Measurements from ENCODE around the gene RAB38.

DNA sequence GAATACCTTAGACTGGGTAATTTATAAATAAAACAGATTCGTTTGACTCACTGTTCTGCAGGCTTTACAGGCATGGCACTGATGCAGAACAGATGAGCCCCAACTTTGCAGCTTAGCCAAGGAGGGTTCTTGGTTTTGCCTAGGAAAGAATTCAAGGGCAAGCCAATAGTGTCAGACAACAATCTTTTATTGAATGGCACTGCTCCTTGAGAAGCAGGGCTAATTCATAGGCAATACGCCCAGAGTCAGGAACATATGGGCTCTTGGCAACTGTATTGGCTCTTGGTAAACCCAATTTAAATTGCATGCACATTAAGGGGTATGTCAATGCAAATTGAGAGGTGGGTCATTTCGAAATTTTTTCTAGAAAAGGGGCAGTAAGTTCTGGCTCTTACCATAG is 87.9 kb downstream of the RAB38 start:
- no peak for TF ChIP-seq EZH2 (IDR thresholded peaks at IDR 0.05; ENCODE audit: low read depth, unreplicated experiment)
- TF ChIP-seq, protein P1, sequence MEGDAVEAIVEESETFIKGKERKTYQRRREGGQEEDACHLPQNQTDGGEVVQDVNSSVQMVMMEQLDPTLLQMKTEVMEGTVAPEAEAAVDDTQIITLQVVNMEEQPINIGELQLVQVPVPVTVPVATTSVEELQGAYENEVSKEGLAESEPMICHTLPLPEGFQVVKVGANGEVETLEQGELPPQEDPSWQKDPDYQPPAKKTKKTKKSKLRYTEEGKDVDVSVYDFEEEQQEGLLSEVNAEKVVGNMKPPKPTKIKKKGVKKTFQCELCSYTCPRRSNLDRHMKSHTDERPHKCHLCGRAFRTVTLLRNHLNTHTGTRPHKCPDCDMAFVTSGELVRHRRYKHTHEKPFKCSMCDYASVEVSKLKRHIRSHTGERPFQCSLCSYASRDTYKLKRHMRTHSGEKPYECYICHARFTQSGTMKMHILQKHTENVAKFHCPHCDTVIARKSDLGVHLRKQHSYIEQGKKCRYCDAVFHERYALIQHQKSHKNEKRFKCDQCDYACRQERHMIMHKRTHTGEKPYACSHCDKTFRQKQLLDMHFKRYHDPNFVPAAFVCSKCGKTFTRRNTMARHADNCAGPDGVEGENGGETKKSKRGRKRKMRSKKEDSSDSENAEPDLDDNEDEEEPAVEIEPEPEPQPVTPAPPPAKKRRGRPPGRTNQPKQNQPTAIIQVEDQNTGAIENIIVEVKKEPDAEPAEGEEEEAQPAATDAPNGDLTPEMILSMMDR (conservative IDR thresholded peaks at IDR 0.05; ENCODE audit: low read depth in 2 of 2) = no peak
- no peak for TF ChIP-seq POLR2AphosphoS5 (IDR thresholded peaks at IDR 0.05; ENCODE audit: low read depth)
- TF ChIP-seq, protein P2, sequence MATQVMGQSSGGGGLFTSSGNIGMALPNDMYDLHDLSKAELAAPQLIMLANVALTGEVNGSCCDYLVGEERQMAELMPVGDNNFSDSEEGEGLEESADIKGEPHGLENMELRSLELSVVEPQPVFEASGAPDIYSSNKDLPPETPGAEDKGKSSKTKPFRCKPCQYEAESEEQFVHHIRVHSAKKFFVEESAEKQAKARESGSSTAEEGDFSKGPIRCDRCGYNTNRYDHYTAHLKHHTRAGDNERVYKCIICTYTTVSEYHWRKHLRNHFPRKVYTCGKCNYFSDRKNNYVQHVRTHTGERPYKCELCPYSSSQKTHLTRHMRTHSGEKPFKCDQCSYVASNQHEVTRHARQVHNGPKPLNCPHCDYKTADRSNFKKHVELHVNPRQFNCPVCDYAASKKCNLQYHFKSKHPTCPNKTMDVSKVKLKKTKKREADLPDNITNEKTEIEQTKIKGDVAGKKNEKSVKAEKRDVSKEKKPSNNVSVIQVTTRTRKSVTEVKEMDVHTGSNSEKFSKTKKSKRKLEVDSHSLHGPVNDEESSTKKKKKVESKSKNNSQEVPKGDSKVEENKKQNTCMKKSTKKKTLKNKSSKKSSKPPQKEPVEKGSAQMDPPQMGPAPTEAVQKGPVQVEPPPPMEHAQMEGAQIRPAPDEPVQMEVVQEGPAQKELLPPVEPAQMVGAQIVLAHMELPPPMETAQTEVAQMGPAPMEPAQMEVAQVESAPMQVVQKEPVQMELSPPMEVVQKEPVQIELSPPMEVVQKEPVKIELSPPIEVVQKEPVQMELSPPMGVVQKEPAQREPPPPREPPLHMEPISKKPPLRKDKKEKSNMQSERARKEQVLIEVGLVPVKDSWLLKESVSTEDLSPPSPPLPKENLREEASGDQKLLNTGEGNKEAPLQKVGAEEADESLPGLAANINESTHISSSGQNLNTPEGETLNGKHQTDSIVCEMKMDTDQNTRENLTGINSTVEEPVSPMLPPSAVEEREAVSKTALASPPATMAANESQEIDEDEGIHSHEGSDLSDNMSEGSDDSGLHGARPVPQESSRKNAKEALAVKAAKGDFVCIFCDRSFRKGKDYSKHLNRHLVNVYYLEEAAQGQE (IDR thresholded peaks at IDR 0.05; ENCODE audit: unreplicated experiment) = no peak
- TF ChIP-seq, protein P3, sequence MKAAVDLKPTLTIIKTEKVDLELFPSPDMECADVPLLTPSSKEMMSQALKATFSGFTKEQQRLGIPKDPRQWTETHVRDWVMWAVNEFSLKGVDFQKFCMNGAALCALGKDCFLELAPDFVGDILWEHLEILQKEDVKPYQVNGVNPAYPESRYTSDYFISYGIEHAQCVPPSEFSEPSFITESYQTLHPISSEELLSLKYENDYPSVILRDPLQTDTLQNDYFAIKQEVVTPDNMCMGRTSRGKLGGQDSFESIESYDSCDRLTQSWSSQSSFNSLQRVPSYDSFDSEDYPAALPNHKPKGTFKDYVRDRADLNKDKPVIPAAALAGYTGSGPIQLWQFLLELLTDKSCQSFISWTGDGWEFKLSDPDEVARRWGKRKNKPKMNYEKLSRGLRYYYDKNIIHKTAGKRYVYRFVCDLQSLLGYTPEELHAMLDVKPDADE (IDR thresholded peaks at IDR 0.05) = no peak
- TF ChIP-seq EZH2phosphoT487 (IDR thresholded peaks at IDR 0.05; ENCODE audit: unreplicated experiment) = no peak
- no peak for TF ChIP-seq ZNF331 (CRISPR knock-in tag; IDR thresholded peaks at IDR 0.05; ENCODE audit: low read depth)
- no peak for TF ChIP-seq CREB1 (CRISPR knock-in tag; IDR thresholded peaks at IDR 0.05; ENCODE audit: low read depth)
- no peak for TF ChIP-seq NANOG (IDR thresholded peaks at IDR 0.05; ENCODE audit: borderline replicate concordance)
- no peak for TF ChIP-seq STAT1 (IDR thresholded peaks at IDR 0.05; ENCODE audit: unreplicated experiment)
- TF ChIP-seq, protein P4, sequence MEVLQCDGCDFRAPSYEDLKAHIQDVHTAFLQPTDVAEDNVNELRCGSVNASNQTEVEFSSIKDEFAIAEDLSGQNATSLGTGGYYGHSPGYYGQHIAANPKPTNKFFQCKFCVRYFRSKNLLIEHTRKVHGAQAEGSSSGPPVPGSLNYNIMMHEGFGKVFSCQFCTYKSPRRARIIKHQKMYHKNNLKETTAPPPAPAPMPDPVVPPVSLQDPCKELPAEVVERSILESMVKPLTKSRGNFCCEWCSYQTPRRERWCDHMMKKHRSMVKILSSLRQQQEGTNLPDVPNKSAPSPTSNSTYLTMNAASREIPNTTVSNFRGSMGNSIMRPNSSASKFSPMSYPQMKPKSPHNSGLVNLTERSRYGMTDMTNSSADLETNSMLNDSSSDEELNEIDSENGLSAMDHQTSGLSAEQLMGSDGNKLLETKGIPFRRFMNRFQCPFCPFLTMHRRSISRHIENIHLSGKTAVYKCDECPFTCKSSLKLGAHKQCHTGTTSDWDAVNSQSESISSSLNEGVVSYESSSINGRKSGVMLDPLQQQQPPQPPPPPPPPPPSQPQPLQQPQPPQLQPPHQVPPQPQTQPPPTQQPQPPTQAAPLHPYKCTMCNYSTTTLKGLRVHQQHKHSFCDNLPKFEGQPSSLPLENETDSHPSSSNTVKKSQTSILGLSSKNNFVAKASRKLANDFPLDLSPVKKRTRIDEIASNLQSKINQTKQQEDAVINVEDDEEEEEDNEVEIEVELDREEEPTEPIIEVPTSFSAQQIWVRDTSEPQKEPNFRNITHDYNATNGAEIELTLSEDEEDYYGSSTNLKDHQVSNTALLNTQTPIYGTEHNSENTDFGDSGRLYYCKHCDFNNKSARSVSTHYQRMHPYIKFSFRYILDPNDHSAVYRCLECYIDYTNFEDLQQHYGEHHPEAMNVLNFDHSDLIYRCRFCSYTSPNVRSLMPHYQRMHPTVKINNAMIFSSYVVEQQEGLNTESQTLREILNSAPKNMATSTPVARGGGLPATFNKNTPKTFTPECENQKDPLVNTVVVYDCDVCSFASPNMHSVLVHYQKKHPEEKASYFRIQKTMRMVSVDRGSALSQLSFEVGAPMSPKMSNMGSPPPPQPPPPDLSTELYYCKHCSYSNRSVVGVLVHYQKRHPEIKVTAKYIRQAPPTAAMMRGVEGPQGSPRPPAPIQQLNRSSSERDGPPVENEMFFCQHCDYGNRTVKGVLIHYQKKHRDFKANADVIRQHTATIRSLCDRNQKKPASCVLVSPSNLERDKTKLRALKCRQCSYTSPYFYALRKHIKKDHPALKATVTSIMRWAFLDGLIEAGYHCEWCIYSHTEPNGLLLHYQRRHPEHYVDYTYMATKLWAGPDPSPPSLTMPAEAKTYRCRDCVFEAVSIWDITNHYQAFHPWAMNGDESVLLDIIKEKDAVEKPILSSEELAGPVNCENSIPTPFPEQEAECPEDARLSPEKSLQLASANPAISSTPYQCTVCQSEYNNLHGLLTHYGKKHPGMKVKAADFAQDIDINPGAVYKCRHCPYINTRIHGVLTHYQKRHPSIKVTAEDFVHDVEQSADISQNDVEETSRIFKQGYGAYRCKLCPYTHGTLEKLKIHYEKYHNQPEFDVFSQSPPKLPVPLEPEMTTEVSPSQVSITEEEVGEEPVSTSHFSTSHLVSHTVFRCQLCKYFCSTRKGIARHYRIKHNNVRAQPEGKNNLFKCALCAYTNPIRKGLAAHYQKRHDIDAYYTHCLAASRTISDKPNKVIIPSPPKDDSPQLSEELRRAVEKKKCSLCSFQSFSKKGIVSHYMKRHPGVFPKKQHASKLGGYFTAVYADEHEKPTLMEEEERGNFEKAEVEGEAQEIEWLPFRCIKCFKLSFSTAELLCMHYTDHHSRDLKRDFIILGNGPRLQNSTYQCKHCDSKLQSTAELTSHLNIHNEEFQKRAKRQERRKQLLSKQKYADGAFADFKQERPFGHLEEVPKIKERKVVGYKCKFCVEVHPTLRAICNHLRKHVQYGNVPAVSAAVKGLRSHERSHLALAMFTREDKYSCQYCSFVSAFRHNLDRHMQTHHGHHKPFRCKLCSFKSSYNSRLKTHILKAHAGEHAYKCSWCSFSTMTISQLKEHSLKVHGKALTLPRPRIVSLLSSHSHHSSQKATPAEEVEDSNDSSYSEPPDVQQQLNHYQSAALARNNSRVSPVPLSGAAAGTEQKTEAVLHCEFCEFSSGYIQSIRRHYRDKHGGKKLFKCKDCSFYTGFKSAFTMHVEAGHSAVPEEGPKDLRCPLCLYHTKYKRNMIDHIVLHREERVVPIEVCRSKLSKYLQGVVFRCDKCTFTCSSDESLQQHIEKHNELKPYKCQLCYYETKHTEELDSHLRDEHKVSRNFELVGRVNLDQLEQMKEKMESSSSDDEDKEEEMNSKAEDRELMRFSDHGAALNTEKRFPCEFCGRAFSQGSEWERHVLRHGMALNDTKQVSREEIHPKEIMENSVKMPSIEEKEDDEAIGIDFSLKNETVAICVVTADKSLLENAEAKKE (CRISPR knock-in tag; IDR thresholded peaks at IDR 0.05) = no peak
- TF ChIP-seq JUNB (IDR thresholded peaks at IDR 0.05; ENCODE audit: unreplicated experiment) = no peak

Data from GM23338 (cell line).